HG02759 (cell line): ENCODE data around the gene AGO4.
A peak's percentile ranks its signal among the peaks of the same experiment; 100 is the strongest.

Experiments
- ATAC-seq: cut with Tn5 transposase; IDR thresholded peaks from one replicate; pipeline ENCODE4 v1.9.1; 2021; ENCODE audit warnings: mild to moderate bottlenecking, moderate library complexity; ENCODE audit not compliant: unreplicated experiment

AGO4 gene

GRCh38 chr1:35894183-35894582, 86.4 kb downstream of the AGO4 start:
- ATAC-seq, result peak; percentile 86

DNA sequence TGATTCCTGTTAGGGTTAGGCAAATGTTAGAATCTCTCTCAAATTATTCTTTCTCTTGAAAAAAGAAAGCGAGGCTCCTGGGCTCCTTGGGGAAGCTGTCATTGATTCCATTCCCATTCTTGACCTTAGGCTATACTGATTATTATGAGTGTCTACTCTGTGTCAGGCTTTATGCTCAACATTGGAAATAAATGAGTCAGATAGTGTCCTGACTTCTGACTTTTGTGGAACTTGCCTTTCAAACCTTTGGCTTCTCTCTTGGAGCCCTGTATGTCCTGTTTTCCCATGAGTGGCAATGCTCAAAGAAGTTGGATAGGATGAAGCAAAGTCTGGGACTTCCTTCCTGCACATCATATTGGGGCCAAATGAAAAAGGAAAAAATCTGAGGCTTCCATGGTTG, 86.8 kb downstream of the AGO4 start:
- no peak for ATAC-seq

DNA sequence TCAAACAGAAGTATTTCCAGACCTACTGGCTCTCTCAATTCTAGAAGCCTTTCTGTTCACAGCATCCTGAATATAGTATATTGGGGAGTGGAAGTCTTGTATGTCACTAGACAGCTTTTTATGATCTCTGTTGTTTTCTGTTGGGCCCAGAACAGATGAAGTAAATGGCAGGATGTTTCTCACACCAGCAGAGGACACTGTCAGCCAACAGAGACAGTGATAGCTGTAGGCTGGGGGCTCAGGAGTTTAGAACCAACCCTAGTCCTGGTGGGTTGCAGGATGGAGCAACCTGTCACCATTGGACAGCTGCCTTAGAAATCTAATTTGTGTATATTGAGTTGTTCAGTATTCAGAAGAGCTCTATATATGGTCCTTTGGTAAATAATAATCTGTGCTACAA, 92.1 kb downstream of the AGO4 start:
- no peak for ATAC-seq

GRCh38 chr1:35901235-35901634, 93.4 kb downstream of the AGO4 start:
- no peak for ATAC-seq

GRCh38 chr1:35902671-35903070, 94.9 kb downstream of the AGO4 start:
- no peak for ATAC-seq
